IPS DF 6.9 (cell line): Measurements from ENCODE around the gene TP53TG3D.
"Not testable (repeated sequence)": the region's sequence is repeated elsewhere in the genome, so short reads cannot be mapped to it uniquely, and the experiment has no call there.

Source experiments
- DNase-seq: peaks from one replicate; pipeline ENCODE4 v3.0.0-alpha.2; 2013; ENCODE audit warnings: low read depth, low spot score
- H3K27ac ChIP-seq: one replicate; pipeline ENCODE4 v1.5.1; 2013; ENCODE audit warnings: low read length, control low read depth
- H3K27me3 ChIP-seq: 2 replicates; pipeline ENCODE4 v1.6.1; 2013; ENCODE audit warnings: mild to moderate bottlenecking, low read length; ENCODE audit not compliant: control insufficient read depth, insufficient read depth
- H3K36me3 ChIP-seq: 2 replicates; pipeline ENCODE4 v1.6.1; 2013; ENCODE audit warnings: low read length; ENCODE audit not compliant: control insufficient read depth, insufficient read depth
- H3K4me1 ChIP-seq: 2 replicates; pipeline ENCODE4 v1.6.1; 2013; ENCODE audit warnings: low read length; ENCODE audit not compliant: control insufficient read depth, insufficient read depth
- H3K4me3 ChIP-seq: 2 replicates; pipeline ENCODE4 v1.5.1; 2013; ENCODE audit warnings: mild to moderate bottlenecking, low read length
- H3K9me3 ChIP-seq: 2 replicates; pipeline ENCODE4 v1.6.1; 2013; ENCODE audit warnings: low read length, inconsistent platforms; ENCODE audit not compliant: control insufficient read depth, insufficient read depth
- WGBS: extraction: QIAGEN DNeasy Blood & Tissue Kit; methylation state at CpG from one replicate; pipeline ENCODE4 v1.1.7; 2013; ENCODE audit warnings: mixed read lengths, missing lambda C conversion rate; ENCODE audit not compliant: insufficient read length, insufficient coverage; 5-methylcytosine and 5-hydroxymethylcytosine counted together

Gene TP53TG3D, protein sequence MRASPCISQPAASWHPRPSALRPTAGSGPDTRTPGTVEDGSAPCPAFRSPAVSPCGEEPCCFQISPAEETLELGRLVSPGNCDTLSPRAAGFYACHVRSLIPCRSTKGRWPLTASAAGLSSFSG

DNA sequence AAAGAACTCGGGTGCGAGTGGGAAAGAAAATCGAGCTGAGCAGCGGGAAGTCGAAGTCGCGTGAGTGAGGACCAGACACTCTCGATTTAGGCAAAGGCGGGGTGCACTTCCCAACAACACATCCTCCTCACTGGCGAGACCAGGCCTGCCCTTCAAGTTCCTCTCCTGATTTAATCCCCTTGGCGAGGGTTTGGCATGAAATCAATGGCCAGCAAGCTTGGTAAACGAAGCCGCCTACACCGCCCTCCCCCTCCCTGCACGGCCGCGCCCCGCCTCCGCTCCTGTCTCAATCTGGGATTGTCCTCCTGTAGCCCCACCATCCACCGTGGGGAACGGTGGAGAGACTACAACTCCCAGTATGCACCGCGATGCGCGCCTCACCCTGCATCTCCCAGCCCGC, at the start of gene TP53TG3D:
Gene TP53TG3D (plus strand): TSS at position 301 of the 400 bp plus-strand sequence. CDS start 68 bp downstream, at position 369.
- H3K9me3 ChIP-seq, H3K27me3 ChIP-seq, H3K27ac ChIP-seq, H3K4me3 ChIP-seq, H3K4me1 ChIP-seq, DNase-seq, H3K36me3 ChIP-seq: not testable (repeated sequence)
- no CpG with 5 or more reads among the region's 26 CpGs for WGBS

DNA sequence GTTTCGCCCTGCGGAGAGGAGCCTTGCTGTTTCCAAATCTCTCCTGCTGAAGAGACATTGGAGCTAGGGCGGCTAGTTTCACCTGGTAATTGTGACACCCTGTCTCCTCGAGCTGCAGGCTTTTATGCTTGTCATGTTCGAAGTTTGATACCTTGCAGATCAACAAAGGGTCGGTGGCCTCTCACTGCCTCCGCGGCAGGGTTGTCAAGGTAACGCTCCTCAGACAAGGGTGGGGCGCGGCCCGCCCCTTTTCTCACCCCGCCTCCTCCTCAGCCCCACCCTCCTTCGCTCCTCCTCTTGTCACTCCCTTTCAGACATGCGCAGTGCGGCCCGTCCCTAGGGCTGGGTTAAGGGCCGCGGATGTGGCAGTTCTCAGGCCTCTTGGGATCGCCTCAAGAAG, 421 bp downstream of the TP53TG3D start:
- not testable (repeated sequence) for H3K36me3 ChIP-seq, H3K4me1 ChIP-seq, H3K27me3 ChIP-seq, H3K4me3 ChIP-seq, DNase-seq, H3K9me3 ChIP-seq, H3K27ac ChIP-seq
- no CpG with 5 or more reads among the region's 20 CpGs for WGBS

DNA sequence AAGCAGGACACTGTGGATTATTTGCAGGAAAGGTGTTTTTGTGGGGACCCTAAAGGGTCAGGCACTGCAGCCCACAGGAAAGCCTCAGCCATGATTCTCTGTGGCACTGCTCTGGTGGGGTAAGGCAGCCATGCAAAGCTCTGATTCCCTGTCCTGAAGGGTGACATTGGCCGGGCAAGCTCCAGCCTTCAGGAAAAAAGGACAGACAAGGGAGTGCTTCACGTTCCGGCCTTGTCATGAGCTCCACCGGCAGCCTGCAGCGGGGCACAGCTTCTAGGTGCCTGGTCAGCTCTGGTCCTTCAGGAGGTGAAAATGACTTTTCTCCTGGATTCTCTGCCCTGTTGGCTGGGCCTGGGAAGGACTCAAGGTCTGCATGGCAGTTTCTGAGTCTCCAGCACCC, 8.4 kb downstream of the TP53TG3D start:
- not testable (repeated sequence) for H3K9me3 ChIP-seq, H3K27ac ChIP-seq, H3K4me1 ChIP-seq, H3K4me3 ChIP-seq, H3K27me3 ChIP-seq, DNase-seq, H3K36me3 ChIP-seq
- WGBS, result no CpG with 5 or more reads among the region's 5 CpGs

DNA sequence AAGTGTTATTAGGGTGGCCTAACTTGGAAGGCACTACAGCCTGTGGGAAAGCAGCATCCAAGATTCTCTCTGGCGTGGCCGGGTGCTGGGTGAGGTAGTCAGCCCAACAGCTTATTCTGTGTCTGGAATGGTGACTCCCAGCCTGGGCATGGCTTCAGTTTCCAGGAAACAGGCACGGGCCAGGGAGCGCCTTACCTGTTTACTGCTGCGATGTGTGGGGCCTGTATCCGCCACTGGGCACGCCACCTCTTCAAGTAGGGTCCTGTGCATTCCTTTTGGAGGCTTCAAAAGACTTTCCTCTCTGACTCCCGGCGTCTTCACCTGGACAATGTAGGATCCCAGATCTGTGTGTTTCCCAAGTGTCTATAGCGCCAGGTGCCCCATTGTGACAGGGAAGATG, 10.5 kb downstream of the TP53TG3D start:
- WGBS, result no CpG with 5 or more reads among the region's 10 CpGs
- DNase-seq, H3K9me3 ChIP-seq, H3K27me3 ChIP-seq, H3K27ac ChIP-seq, H3K36me3 ChIP-seq, H3K4me3 ChIP-seq, H3K4me1 ChIP-seq: not testable (repeated sequence)

DNA sequence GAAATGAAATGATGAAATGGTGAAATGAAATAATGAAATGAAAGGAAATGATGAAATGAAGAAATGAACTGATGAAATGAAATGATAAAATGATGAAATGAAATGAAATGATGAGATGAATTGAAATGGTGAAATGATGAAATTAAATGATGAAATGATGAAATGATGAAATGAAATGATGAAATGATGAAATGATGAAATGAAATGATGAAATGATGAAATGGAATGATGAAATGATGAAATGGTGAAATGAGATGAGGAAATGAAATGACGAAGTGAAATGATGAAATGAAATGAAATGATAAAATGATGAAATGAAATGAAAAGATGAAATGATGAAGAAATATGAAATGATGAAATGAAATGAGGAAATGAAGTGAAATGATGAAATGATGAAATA, 28.8 kb downstream of the TP53TG3D start:
- not testable (repeated sequence) for DNase-seq, H3K27me3 ChIP-seq, H3K4me3 ChIP-seq, H3K36me3 ChIP-seq, H3K27ac ChIP-seq, H3K4me1 ChIP-seq, H3K9me3 ChIP-seq
- WGBS, result 100% methylated on average over 1 of the region's 1 CpG

DNA sequence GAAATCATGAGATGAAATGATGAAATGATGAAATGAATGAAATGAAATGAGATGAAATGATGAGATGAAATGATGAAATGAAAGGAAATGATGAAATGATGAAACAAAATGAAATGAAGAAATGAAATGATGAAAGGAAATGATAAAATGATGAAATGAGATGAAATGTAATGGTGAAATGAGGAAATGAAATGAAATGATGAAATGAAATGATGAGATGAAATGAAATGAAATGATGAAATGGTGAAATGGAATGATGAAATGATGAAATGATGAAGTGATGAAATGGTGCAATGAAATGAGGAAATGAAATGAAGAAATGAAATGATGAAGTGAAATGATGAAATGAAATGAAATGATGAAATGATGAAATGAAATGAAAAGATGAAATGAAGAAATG, 29.9 kb downstream of the TP53TG3D start:
- not testable (repeated sequence) for DNase-seq, H3K36me3 ChIP-seq, H3K27ac ChIP-seq

DNA sequence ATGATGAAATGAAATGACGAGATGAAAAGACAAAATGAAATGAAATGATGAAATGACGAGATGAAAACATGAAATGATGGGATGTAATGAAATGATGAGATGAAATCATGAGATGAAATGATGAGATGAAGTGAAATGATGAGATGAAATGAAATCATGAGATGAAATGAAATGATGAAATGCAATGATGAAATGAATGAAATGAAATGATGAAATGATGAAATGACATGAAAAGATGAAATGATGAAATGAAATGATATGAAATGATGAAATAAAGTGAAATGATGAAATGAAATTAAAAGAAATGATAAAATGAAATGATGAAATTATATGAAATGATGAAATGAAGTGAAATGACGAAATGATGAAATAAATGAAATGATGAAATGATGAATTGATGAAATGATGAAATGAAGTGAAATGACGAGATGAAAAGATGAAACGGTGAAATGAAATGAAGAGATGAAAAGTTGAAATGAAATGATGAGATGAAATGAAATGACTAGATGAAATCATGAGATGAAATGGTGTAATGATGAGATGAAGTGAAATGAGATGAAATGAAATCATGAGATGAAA, 30.9 kb downstream of the TP53TG3D start:
- not testable (repeated sequence) for H3K4me3 ChIP-seq, H3K36me3 ChIP-seq, H3K9me3 ChIP-seq, H3K27me3 ChIP-seq, DNase-seq, H3K27ac ChIP-seq, H3K4me1 ChIP-seq
- 100% methylated on average over 3 of the region's 5 CpGs for WGBS

More for the DNA sequence above, 29.9 kb downstream of the TP53TG3D start:
- H3K27me3 ChIP-seq, H3K4me3 ChIP-seq, H3K9me3 ChIP-seq, H3K4me1 ChIP-seq: not testable (repeated sequence)

DNA sequence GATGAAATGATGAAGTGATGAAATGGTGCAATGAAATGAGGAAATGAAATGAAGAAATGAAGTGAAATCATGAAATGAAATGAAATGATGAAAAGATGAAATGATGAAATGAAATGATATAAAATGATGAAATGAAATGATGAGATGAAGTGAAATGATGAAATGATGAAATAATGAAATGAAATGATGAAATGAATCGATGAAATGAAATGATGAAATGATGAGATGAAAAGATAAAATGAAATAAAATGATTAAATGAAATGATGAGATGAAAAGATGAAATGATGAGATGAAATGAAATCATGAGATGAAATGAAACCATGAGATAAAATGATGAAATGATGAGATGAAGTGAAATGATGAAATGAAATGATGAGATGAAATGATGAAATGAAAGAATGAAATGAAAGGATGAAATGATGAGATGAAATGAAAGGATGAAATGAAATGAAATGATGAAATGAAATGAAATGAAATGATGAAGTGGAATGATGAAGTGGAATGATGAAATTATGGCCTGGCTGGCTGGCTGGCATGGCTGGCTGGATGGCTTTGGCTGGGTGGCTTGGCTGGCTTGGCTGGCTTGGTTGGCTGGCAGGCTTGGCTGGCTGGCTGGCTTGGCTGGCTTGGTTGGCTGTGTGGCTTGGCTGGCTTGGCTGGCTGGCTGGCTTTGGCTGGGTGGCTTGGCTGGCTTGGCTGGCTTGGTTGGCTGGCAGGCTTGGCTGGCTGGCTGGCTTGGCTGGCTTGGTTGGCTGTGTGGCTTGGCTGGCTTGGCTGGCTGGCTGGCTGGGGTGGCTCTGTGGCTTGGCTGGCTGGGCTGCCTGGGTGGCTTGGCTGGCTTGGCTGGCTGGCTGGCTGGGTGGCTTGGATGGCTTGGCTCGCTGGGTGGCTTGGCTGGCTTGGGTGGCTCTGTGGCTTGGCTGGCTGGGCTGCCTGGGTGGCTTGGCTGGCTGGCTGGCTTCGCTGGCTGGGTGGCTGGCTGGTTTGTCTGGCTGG, 32.0 kb downstream of the TP53TG3D start:
- not testable (repeated sequence) for H3K4me3 ChIP-seq, H3K27me3 ChIP-seq, DNase-seq, H3K36me3 ChIP-seq, H3K9me3 ChIP-seq, H3K27ac ChIP-seq, H3K4me1 ChIP-seq
- WGBS, result 100% methylated on average over 1 of the region's 3 CpGs

DNA sequence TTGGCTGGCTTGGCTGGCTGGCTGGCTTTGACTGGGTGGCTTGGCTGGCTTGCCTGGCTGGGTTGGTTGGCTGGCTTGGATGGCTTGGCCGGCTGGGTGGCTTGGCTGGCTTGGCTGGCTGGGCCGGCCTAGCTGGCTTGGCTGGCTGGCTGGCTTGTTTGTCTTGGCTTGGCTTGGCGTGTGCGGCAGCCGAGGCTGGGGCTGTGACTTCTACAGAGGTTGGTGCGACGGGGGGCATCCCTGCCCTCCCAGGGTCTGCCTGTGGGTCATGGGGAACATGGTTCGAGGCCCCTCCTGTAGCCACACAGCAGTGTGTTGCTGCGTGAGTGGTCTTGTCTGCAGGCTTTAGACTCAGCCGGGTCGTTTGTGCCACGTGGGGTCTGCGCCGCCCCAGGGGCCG, 33.1 kb downstream of the TP53TG3D start:
- H3K27me3 ChIP-seq, H3K9me3 ChIP-seq, H3K27ac ChIP-seq, DNase-seq, H3K36me3 ChIP-seq, H3K4me1 ChIP-seq, H3K4me3 ChIP-seq: not testable (repeated sequence)
- no CpG with 5 or more reads among the region's 15 CpGs for WGBS

DNA sequence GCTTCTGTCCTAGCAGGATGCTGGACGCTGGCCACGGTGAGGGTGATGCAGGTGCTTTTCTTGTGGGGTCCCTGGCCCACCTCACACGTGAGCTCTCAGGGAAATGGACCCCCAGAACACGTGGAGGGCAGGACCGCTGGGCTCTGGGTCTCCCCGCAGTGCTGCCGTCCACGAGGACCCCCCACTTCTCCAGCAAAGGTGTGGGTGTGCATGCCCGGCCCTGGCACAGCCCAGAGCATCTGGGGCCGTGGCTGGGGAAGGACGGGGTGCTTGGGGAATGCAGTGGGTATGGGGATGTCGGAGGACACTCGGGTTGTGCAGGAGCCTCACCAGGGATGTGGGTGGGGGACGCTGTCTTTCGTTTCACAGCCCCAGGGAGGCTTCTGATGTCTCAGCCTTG, 34.7 kb downstream of the TP53TG3D start:
- no CpG with 5 or more reads among the region's 15 CpGs for WGBS
- H3K27ac ChIP-seq, H3K36me3 ChIP-seq: not testable (repeated sequence)

More for the DNA sequence above, 34.7 kb downstream of the TP53TG3D start:
- H3K27me3 ChIP-seq, H3K4me1 ChIP-seq, DNase-seq, H3K9me3 ChIP-seq, H3K4me3 ChIP-seq: not testable (repeated sequence)
